HepG2 (cell line): ENCODE results near the gene NECTIN3. TPM values are rescaled to one million over a fixed set of nuclear protein-coding genes. Genes with fewer than 3 reads are reported as not detected.
A peak's percentile ranks its signal among the peaks of the same experiment; 100 is the strongest.

Experiments
- EEA1 ChIP-seq: sonication (generic); formaldehyde crosslinking; IDR thresholded peaks from 2 replicates; pipeline ENCODE4 v1.5.1; 2020; ENCODE audit warnings: mild to moderate bottlenecking, missing genetic modification reagents, borderline replicate concordance
- HNRNPL ChIP-seq: fragments of 200-400 bp; formaldehyde crosslinking; IDR thresholded peaks from 2 replicates; pipeline ENCODE4 v1.6.1; 2017; ENCODE audit warnings: mild to moderate bottlenecking, low read depth, low read length
- MBNL3 ChIP-seq: fragments of 250-450 bp; sonication (Bioruptor Pico); conservative IDR thresholded peaks from 2 replicates; pipeline ENCODE4 v1.8.0; 2022; ENCODE audit warnings: mild to moderate bottlenecking, inconsistent platforms
- PHF8 ChIP-seq: sonication (generic); formaldehyde crosslinking; IDR thresholded peaks from 2 replicates; pipeline ENCODE4 v1.5.0; 2020; ENCODE audit warnings: missing genetic modification reagents
- RELA ChIP-seq: sonication (generic); formaldehyde crosslinking; IDR thresholded peaks from 2 replicates; pipeline ENCODE4 v1.4.0; 2020; ENCODE audit warnings: missing genetic modification reagents
- ZBTB3 ChIP-seq: sonication (generic); formaldehyde crosslinking; IDR thresholded peaks from 2 replicates; pipeline ENCODE4 v1.4.0; 2020; ENCODE audit warnings: low read depth, mild to moderate bottlenecking, moderate library complexity, missing genetic modification reagents, borderline replicate concordance
- ZBTB38 ChIP-seq: sonication (generic); formaldehyde crosslinking; IDR thresholded peaks from 2 replicates; pipeline ENCODE4 v1.5.1; 2020; ENCODE audit warnings: mild to moderate bottlenecking, missing genetic modification reagents
- ZNF263 ChIP-seq: sonication (generic); formaldehyde crosslinking; IDR thresholded peaks from 2 replicates; pipeline ENCODE4 v1.4.0; 2020; ENCODE audit warnings: missing genetic modification reagents
- ZNF615 ChIP-seq: sonication (generic); formaldehyde crosslinking; IDR thresholded peaks from 2 replicates; pipeline ENCODE4 v1.5.0; 2020; ENCODE audit warnings: mild to moderate bottlenecking, missing genetic modification reagents, borderline replicate concordance
- ZNF749 ChIP-seq: sonication (generic); formaldehyde crosslinking; IDR thresholded peaks from 2 replicates; pipeline ENCODE4 v1.8.0; 2022; ENCODE audit warnings: mild to moderate bottlenecking, missing genetic modification reagents, moderate library complexity, borderline replicate concordance
- ZNF766 ChIP-seq: sonication (generic); formaldehyde crosslinking; IDR thresholded peaks from 2 replicates; pipeline ENCODE4 v1.5.0; 2020; ENCODE audit warnings: missing genetic modification reagents, borderline replicate concordance
- ZNF776 ChIP-seq: sonication (generic); formaldehyde crosslinking; IDR thresholded peaks from 2 replicates; pipeline ENCODE4 v1.4.0; 2020; ENCODE audit warnings: mild to moderate bottlenecking, missing genetic modification reagents
- polyA plus RNA-seq, 8 experiments: library from polyadenylated mRNA; depleted of rRNA in 3 of 8; stranded (reverse) in 7 of 8; unstranded in 1 of 8; fragments of >200 nt; fragmentation: Illumina TruSeq in 4 of 8; extraction: Trizol in 4 of 8; gene quantifications; 2 replicates each; pipeline versions ENCODE4 v1.2.1 to v1.2.3, GENCODE V29; 2011 to 2016; ENCODE audit warnings: low read depth in 4 of 8, missing spikeins in 1 of 8, mixed read lengths in 1 of 8; ENCODE audit not compliant: insufficient read depth in 1 of 8
- total RNA-seq, 5 experiments: library from RNA; depleted of rRNA; stranded (reverse); fragments of >200 nt; fragmentation: Illumina TruSeq; extraction: Trizol; gene quantifications; 2 replicates each; pipeline ENCODE4 v1.2.3, GENCODE V29; 2016; ENCODE audit warnings: low read depth in 1 of 5
- TF ChIP-seq, protein P1 (sequence below): sonication (generic); formaldehyde crosslinking; IDR thresholded peaks from 2 replicates; pipeline ENCODE4 v1.4.0; 2020; ENCODE audit warnings: missing genetic modification reagents
- TF ChIP-seq, protein P2 (sequence below): sonication (generic); formaldehyde crosslinking; IDR thresholded peaks from 2 replicates; pipeline ENCODE4 v1.4.0; 2020; ENCODE audit warnings: missing genetic modification reagents; ENCODE audit errors: not compliant biosample characterization
- TF ChIP-seq, protein P3 (sequence below): sonication (generic); formaldehyde crosslinking; IDR thresholded peaks from 2 replicates; pipeline ENCODE4 v1.4.0; 2020; ENCODE audit warnings: missing genetic modification reagents
- TF ChIP-seq, protein P4 (sequence below), 2 experiments: sonication (generic) in 1 of 2; formaldehyde crosslinking in 1 of 2; IDR thresholded peaks; 2 replicates each; pipeline versions ENCODE4 v1.4.0 to v1.6.1; 2018 to 2020; ENCODE audit warnings: missing genetic modification reagents in 2 of 2, borderline replicate concordance in 1 of 2, low read depth in 1 of 2, mild to moderate bottlenecking in 1 of 2, missing biosample characterization in 1 of 2
- TF ChIP-seq, protein P5 (sequence below): IDR thresholded peaks from 2 replicates; pipeline ENCODE4 v1.6.1; 2012; ENCODE audit warnings: inconsistent platforms

Gene NECTIN3
- total and polyA plus RNA-seq, 2 of the 13 experiments (the other 11 are each of a cell fraction or from before 2014, with no cell fraction given): 10.4 to 45.1 TPM

DNA sequence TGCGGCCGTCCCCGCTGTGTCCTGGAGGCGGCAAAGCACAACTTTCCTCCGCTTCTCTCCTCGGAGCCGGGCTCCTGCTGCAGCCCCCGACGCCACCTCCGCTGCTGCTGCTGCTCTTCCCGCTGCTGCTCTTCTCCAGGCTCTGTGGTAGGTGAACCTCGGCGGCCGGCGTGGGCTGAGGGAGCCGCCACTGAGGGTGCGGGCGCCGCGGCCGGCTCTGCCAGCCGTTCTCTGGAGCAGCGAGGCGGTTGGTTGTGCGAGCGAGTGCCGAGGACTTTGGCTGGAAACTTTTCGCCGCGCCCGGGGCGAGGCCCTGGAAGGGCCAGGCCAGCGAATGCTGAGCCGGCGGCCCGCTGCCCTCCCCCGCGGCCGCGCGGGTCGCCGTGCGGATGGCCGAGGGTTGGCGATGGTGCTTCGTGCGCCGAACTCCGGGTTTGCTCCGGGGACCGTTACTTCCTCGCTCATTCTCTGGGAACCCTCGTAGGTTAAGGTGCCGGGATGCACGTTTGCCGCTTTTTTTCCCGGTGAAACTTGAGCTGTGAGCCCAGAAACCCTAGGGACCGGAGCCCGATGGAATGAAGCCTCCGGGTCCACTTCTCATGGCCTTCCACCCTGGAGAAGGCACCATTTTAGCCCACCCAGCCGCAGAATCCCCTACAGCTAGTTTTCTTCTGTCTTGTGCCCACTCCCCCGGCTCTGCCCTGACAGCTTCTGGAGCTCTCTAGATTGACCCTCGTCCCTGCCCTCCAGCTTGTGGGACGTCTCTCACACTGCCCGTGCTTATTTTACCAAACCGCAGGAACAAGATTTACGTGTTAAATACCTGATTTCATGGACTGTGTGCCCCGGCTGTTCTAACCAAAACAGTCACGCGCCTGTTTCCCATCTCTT lies 660 bp downstream of the NECTIN3 start (continued):
- TF ChIP-seq, protein P1, sequence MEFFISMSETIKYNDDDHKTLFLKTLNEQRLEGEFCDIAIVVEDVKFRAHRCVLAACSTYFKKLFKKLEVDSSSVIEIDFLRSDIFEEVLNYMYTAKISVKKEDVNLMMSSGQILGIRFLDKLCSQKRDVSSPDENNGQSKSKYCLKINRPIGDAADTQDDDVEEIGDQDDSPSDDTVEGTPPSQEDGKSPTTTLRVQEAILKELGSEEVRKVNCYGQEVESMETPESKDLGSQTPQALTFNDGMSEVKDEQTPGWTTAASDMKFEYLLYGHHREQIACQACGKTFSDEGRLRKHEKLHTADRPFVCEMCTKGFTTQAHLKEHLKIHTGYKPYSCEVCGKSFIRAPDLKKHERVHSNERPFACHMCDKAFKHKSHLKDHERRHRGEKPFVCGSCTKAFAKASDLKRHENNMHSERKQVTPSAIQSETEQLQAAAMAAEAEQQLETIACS: peak; percentile 8; the same call in 1 of the 2 replicates
- TF ChIP-seq ZNF776 (CRISPR knock-in tag) (0 out of 2 replicates have a peak, but pooled peaks have one; percentile 12), MBNL3 (CRISPR knock-in tag) (no peak), RELA (no peak), ZNF263 (CRISPR knock-in tag) (peak; percentile 9; the same call in 1 of the 2 replicates), ZBTB3 (CRISPR knock-in tag) (no peak), HNRNPL (no peak), EEA1 (CRISPR knock-in tag) (no peak), ZNF615 (CRISPR knock-in tag) (no peak), ZNF766 (CRISPR knock-in tag) (0 out of 2 replicates have a peak, but pooled peaks have one; percentile 44), ZNF749 (CRISPR knock-in tag) (0 out of 2 replicates have a peak, but pooled peaks have one; percentile 64), PHF8 (0 out of 2 replicates have a peak, but pooled peaks have one; percentile 43), ZBTB38 (0 out of 2 replicates have a peak, but pooled peaks have one; percentile 11)
- TF ChIP-seq, protein P2, sequence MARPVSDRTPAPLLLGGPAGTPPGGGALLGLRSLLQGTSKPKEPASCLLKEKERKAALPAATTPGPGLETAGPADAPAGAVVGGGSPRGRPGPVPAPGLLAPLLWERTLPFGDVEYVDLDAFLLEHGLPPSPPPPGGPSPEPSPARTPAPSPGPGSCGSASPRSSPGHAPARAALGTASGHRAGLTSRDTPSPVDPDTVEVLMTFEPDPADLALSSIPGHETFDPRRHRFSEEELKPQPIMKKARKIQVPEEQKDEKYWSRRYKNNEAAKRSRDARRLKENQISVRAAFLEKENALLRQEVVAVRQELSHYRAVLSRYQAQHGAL: no peak
- TF ChIP-seq, protein P3, sequence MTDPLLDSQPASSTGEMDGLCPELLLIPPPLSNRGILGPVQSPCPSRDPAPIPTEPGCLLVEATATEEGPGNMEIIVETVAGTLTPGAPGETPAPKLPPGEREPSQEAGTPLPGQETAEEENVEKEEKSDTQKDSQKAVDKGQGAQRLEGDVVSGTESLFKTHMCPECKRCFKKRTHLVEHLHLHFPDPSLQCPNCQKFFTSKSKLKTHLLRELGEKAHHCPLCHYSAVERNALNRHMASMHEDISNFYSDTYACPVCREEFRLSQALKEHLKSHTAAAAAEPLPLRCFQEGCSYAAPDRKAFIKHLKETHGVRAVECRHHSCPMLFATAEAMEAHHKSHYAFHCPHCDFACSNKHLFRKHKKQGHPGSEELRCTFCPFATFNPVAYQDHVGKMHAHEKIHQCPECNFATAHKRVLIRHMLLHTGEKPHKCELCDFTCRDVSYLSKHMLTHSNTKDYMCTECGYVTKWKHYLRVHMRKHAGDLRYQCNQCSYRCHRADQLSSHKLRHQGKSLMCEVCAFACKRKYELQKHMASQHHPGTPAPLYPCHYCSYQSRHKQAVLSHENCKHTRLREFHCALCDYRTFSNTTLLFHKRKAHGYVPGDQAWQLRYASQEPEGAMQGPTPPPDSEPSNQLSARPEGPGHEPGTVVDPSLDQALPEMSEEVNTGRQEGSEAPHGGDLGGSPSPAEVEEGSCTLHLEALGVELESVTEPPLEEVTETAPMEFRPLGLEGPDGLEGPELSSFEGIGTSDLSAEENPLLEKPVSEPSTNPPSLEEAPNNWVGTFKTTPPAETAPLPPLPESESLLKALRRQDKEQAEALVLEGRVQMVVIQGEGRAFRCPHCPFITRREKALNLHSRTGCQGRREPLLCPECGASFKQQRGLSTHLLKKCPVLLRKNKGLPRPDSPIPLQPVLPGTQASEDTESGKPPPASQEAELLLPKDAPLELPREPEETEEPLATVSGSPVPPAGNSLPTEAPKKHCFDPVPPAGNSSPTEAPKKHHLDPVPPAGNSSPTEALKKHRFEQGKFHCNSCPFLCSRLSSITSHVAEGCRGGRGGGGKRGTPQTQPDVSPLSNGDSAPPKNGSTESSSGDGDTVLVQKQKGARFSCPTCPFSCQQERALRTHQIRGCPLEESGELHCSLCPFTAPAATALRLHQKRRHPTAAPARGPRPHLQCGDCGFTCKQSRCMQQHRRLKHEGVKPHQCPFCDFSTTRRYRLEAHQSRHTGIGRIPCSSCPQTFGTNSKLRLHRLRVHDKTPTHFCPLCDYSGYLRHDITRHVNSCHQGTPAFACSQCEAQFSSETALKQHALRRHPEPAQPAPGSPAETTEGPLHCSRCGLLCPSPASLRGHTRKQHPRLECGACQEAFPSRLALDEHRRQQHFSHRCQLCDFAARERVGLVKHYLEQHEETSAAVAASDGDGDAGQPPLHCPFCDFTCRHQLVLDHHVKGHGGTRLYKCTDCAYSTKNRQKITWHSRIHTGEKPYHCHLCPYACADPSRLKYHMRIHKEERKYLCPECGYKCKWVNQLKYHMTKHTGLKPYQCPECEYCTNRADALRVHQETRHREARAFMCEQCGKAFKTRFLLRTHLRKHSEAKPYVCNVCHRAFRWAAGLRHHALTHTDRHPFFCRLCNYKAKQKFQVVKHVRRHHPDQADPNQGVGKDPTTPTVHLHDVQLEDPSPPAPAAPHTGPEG (CRISPR knock-in tag): peak; percentile 23; the same call in 1 of the 2 replicates
- TF ChIP-seq, protein P4, sequence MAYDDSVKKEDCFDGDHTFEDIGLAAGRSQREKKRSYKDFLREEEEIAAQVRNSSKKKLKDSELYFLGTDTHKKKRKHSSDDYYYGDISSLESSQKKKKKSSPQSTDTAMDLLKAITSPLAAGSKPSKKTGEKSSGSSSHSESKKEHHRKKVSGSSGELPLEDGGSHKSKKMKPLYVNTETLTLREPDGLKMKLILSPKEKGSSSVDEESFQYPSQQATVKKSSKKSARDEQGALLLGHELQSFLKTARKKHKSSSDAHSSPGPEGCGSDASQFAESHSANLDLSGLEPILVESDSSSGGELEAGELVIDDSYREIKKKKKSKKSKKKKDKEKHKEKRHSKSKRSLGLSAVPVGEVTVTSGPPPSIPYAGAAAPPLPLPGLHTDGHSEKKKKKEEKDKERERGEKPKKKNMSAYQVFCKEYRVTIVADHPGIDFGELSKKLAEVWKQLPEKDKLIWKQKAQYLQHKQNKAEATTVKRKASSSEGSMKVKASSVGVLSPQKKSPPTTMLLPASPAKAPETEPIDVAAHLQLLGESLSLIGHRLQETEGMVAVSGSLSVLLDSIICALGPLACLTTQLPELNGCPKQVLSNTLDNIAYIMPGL (CRISPR knock-in tag; IDR thresholded peaks at IDR 0.05; ENCODE audit: borderline replicate concordance in 1 of 2, low read depth in 1 of 2): peak in 1 of 2 experiments; percentile 29; a peak in 2 of 4 replicates
- TF ChIP-seq, protein P5, sequence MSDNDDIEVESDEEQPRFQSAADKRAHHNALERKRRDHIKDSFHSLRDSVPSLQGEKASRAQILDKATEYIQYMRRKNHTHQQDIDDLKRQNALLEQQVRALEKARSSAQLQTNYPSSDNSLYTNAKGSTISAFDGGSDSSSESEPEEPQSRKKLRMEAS: peak; percentile 4; the same call in 1 of the 2 replicates
